Measurements from ENCODE around the gene SEPTIN2.
"Not testable (repeated sequence)": the region's sequence is repeated elsewhere in the genome, so short reads cannot be mapped to it uniquely, and the experiment has no call there.

The SEPTIN2 gene

GRCh38 chr2:241313543-241314095 lies 2.1 kb upstream of the SEPTIN2 start:
- no peak for DNase-seq (ENCODE audit: low spot score)

DNA sequence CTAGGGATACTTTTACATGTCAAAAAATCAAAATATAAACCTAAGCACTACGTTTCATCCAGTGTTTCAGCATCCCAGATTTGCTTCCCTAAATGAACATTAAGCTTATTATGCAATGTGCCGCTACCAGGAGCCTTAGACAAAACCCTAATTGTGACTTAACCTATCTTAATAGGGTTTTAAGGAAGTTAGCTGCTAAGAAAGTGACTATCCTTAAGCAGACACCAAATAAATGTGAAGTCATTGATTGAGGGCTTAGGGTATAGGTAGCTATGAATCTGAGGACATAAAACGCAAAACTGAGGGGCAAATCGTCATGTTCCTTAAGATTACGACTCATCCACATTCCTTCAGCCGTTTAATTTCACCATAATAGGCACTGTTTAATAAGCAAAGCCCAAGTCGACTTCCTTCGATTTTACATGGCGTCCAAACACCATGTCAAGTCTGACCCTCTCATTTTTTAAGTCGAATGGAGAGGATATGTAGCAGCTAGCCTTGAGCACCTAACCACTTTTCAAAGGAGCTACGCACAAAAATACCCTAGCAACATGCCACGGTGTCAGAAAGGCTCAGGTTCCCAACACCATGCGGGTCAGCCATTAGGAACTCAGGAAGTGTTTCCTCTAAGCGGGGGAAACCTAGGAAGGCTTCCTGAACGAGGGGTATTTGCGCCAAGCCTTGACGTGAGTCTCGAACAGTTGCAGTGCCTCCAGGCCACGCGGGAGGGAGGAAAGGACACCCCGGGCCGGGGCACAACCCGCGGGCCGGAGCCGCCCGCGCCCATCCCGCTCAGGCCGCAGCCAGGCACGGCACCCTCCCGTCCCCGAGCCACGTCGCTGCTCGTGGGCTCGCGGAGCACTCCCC lies 1.3 kb upstream of the SEPTIN2 start:
- DNase-seq (ENCODE audit: low spot score): no peak

- DNase-seq (ENCODE audit: low spot score): peak; percentile 99
Observed at GRCh38 chr2:241315093-241315878, 439 bp upstream of the SEPTIN2 start, which contains the start of gene HDLBP. TSS of gene HDLBP (minus strand) at chr2:241315672. CDS start at chr2:241266869, 48,803 bp downstream.

DNA sequence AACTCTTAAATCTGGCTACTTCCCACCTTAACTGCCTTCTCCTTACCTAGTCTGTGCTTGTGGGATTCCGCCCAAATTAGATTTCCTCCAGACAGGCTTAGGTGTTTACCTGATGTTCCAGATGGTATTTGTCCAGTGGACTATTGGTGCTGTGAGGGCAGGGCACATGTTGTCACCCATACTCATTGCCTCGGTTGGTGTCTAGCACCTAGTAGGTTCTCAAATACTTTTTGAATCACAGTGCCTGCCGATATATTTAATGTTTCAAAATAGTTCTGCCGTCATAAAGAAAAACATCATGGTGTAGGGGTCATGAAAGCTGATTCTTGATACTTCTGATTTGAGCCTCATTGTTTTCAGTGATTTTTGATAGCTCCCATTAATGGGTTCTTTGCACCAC lies 1.1 kb downstream of the SEPTIN2 start:
- peak; percentile 2 for DNase-seq (ENCODE audit: low spot score)

DNA sequence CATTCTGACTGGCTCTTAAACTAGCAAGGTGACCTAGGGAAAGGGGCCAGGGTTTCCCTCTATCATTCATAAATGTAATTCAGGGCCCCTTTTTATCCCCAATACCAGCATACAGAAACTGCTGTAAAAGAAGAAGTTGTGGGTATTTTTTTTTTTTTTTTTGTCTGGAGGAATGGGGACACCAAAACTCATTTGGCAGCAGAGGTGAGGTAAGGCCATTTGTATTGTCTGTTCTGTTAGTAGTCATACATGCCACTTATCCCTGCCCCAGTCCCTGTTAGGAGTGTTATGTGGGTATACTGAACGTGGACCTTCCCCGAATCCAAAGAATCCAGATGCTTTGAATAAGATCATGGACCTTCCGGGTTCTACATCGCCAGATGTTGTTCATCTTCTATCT lies 1.7 kb downstream of the SEPTIN2 start:
- no peak for DNase-seq (ENCODE audit: low spot score)

DNA sequence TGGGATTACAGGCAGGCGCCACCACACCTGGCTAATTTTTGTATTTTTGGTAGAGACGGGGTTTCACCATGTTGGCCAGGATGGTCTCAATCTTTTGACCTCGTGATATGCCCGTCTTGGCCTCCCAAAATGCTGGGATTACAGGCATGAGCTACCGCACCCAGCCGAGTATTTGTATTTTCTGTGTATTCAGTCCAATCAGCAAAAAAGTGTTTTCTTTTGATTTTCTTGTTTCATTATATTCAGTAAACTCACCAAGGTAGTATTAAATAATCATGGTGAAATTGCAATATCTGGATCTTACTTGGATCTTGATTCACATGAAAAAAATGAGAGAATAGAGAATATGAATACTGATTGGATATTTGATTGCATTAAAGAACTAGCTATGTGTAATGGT lies 3.1 kb downstream of the SEPTIN2 start:
- not testable (repeated sequence) for DNase-seq (ENCODE audit: low spot score)

GRCh38 chr2:241320394-241320793 lies 4.7 kb downstream of the SEPTIN2 start:
- no peak for DNase-seq (ENCODE audit: low spot score)

DNA sequence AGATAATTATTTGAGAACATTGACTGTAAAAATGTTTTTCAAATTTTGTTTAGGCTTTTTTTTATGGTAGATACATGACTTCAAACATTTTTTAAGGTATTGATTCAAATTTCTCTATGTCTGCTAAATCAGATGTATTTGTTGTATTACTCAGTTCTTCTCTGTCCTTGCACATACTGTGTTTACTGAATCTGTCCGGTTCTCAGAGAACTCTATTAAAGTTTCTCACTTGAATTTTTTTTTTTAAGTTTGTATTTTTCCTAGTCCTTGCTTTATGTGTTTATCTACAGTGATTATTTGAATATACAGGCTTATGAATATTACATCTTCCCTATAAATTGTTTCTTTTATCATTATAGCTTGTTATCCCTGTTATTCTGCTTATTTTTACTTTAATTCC lies 5.3 kb downstream of the SEPTIN2 start:
- DNase-seq (ENCODE audit: low spot score): no peak

DNA sequence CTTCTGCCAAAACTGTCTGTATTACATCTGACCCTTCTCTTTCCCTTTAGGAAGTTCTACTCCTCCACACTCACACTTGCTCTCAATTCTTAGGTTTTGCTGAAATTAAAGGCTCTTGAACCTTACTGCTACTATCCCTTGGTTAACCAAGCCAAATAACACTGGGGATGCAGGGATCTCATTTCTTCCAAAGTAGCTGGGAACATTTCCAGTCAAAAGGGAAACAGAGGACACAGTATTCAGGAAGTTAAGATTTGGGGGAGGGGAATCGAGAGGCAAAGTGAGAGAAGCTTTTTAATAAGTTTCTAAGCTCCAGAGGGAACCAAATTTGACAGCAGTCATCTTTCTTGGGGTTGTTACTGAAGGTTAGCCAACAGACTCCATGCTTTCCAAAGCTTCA lies 6.2 kb downstream of the SEPTIN2 start:
- no peak for DNase-seq (ENCODE audit: low spot score)

GRCh38 chr2:241323778-241324177 lies 8.1 kb downstream of the SEPTIN2 start:
- DNase-seq (ENCODE audit: low spot score): no peak

DNA sequence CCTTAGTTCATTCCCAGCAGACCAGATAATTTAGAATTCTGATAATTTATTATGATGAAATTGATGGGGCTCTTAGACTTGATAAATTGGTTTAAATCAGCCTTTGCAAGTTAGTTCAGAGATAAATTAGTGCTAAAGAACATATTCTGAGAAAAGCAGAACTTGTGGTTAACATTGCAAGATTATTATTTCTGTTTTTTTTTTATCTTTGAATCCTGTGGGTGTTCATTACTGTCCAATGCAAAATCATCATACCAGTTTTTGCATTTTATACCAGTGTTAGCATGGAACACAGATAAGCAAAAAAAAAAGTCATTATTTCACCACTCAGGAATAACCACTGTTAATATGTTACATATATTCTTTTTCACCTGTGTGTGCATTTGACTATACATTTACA lies 9.1 kb downstream of the SEPTIN2 start:
- no peak for DNase-seq (ENCODE audit: low spot score)

DNA sequence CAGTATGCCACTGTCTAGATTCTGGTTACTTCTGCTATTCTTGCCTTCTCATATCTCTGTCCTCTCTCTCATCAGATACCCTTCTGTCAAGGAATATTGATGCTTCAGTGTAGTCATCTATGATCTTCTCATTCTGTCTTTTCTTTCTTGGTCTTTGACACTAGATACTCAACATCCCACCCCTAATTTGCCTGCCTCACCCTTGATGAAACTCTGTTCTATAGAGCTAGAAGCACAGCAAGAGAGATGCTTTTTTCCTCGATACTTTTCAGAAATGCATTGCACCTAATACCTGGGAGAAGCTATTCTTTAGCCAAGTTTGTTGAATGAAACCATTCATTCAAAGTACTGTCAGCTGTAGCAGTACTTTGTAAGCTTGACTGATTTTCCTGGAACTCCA lies 9.5 kb downstream of the SEPTIN2 start:
- no peak for DNase-seq (ENCODE audit: low spot score)

DNA sequence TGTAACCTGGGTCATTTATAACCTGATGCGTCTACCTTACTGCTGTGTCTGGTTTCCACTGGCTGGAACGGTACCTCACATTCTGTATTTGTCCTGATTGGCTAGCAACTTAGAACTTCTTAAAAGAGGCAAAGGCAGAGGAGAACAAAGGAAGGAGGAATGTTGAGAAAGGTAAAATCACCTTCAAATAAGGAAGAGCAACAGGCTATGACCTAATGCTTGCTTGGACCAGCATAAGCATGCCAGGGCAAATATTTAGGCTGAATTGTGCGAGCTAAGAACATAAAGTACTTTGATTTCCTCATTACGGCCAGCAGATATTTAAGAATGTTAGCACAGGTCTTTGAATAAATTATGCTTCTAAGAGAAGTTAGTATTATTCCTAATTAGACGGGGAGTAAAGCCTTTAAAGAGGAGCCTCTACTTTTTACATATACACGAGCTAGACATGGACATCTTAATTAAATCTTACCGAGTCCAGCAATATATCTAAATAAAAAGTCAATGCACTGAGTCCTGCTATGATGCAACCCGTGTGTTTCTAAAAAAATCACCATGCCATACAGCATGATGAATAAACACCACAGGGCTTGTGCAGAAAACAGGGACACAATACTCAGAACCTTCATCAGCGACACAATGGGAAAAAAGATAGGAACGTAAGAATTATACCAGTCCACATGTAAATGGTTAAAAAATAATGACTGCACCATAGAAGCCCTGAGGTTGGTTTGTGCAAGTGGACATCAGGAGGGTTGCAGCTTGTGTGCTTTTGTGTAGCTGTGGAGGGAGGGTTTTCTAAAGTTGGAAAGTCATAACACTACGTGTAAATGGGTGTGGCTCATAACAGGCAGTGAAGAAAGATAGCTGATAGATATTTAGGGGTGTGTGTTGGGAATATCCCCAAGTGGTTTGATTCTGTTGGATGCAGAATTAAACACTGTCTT lies 14.2 kb downstream of the SEPTIN2 start:
- DNase-seq (ENCODE audit: low spot score): no peak

- no peak for DNase-seq (ENCODE audit: low spot score)
Observed at GRCh38 chr2:241330616-241330981, 14.9 kb downstream of the SEPTIN2 start.

DNA sequence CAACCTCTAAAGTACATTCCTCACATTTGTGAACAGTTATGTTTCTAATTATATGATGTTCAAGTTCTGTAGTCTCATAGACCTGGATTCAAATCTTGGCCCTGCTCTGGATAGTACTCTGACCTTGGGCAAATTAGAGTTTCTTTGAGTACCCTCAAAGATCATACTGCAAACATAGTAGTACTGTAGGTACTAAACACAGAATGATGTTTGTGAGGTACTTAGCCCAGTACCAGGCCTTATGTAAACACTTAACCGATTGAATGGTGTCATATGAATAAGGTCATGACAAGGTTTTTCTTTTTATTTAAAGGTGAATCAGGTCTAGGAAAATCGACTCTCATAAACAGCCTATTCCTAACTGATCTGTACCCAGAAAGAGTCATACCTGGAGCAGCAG lies 19.1 kb downstream of the SEPTIN2 start:
- no peak for DNase-seq (ENCODE audit: low spot score)

DNA sequence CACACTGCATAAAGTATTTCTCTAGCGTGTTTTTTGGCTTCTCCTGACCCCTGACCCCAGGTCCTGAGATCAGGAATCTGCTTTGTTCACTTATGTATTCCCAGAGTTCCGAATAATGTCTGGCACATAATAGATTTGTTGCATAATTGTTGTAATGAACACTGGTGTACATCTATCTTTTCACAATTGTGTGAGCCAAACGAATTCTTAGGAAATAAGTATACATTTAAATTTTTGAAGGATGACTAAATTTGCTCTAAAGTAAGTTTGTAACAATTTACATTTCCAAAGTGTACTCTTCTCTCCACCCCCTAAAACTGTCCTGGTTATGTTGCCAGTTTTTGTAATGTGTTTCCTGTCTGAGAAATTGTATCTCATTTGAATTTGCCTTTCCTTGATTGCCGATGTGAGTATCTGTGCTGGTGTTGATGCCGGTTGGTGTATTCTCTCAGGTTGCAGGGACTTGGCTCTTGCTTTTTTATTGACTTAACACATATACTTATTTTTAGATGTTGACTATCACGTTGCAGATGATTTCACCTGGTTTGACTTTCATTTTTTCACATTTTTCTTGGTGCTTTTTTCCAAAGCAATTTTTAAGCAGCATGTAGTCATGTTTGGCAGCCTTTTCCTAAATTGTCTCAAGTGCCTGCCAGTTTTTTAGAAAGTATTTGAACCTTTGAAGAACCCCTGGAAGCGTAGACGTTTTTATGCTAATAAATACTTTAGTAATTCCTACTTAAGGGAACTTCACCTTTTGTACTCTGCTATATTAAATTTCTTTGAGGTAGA lies 24.3 kb downstream of the SEPTIN2 start:
- no peak for DNase-seq (ENCODE audit: low spot score)

- DNase-seq (ENCODE audit: low spot score): no peak
Observed at GRCh38 chr2:241340631-241341163, 25.0 kb downstream of the SEPTIN2 start.

- DNase-seq (ENCODE audit: low spot score): no peak
Observed at GRCh38 chr2:241344925-241345651, 29.4 kb downstream of the SEPTIN2 start.

DNA sequence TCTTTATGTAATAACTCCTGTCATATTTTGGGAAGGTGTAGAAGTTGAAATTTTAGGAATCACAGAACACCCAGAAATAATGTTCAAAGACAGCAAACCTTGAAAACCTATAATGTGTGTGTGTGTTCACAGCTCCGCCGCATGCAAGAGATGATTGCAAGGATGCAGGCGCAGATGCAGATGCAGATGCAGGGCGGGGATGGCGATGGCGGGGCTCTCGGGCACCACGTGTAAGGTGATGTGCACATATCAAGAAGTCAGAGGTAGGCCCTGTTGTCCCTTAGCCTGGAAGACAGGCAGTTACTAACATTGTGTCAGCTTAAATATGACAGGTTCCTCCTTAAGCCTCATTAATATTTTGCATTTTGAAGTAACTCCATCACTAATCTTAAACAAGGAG lies 34.2 kb downstream of the SEPTIN2 start:
- DNase-seq (ENCODE audit: low spot score): no peak

GRCh38 chr2:241350530-241350877 lies 34.8 kb downstream of the SEPTIN2 start:
- no peak for DNase-seq (ENCODE audit: low spot score)
